K562 (cell line): Measurements from ENCODE around the gene HPD. TPM values are rescaled to one million over a fixed set of nuclear protein-coding genes. Genes with fewer than 3 reads are reported as not detected.
A peak's percentile ranks its signal among the peaks of the same experiment; 100 is the strongest.

Source experiments
- CBX1 ChIP-seq: sonication (generic); IDR thresholded peaks from 2 replicates; pipeline ENCODE4 v1.6.1; 2016; ENCODE audit warnings: antibody characterized with exemption, low read depth, mild to moderate bottlenecking
- CSDE1 ChIP-seq, 2 experiments: fragments of 450-650 bp; IDR thresholded peaks; 2 replicates each; pipeline ENCODE4 v1.6.1; 2016; ENCODE audit warnings: mild to moderate bottlenecking in 1 of 2
- DDX20 ChIP-seq: fragments of 450-650 bp; IDR thresholded peaks from 2 replicates; pipeline ENCODE4 v1.6.1; 2016; ENCODE audit warnings: missing genetic modification characterization, low read depth, mild to moderate bottlenecking, missing compliant biosample characterization, moderate library complexity
- FOXP4 ChIP-seq: sonication (generic); formaldehyde crosslinking; IDR thresholded peaks from 2 replicates; pipeline ENCODE4 v1.8.0; 2022; ENCODE audit warnings: mild to moderate bottlenecking, missing genetic modification reagents, borderline replicate concordance
- KAT7 ChIP-seq: sonication (generic); formaldehyde crosslinking; IDR thresholded peaks from 2 replicates; pipeline ENCODE4 v1.8.0; 2022; ENCODE audit warnings: missing genetic modification reagents, mild to moderate bottlenecking, borderline replicate concordance
- NBN ChIP-seq: fragments of 450-650 bp; IDR thresholded peaks from 2 replicates; pipeline ENCODE4 v1.6.1; 2016; ENCODE audit warnings: low read depth, mild to moderate bottlenecking
- NONO ChIP-seq, 2 experiments: fragments of 200-400 bp in 1 of 2; fragments of 450-650 bp in 1 of 2; formaldehyde crosslinking in 1 of 2; IDR thresholded peaks; 2 replicates each; pipeline ENCODE4 v1.6.1; 2017; ENCODE audit warnings: low read depth in 2 of 2, mild to moderate bottlenecking in 2 of 2, moderate library complexity in 2 of 2, low read length in 1 of 2
- POLR3G ChIP-seq: IDR thresholded peaks from 2 replicates; pipeline ENCODE4 v1.6.1; 2011; ENCODE audit not compliant: insufficient read length, insufficient replicate concordance; ENCODE audit errors: extremely low read depth
- RAD51 ChIP-seq: fragments of 450-650 bp; IDR thresholded peaks from 2 replicates; pipeline ENCODE4 v1.7.1; 2016; ENCODE audit warnings: low read depth, mild to moderate bottlenecking, borderline replicate concordance
- RNF2 ChIP-seq: sonication (generic); IDR thresholded peaks from 2 replicates; pipeline ENCODE4 v1.6.1; 2016
- SMARCA5 ChIP-seq: fragments of 450-650 bp; IDR thresholded peaks from 2 replicates; pipeline ENCODE4 v1.6.1; 2016
- TCF7 ChIP-seq: sonication (generic); IDR thresholded peaks from 2 replicates; pipeline ENCODE4 v1.6.1; 2016; ENCODE audit warnings: antibody characterized with exemption, borderline replicate concordance
- U2AF2 ChIP-seq: fragments of 200-400 bp; formaldehyde crosslinking; optimal IDR thresholded peaks from 2 replicates; pipeline ENCODE3; 2017; ENCODE audit warnings: low read depth, mild to moderate bottlenecking, low read length
- ZNF282 ChIP-seq: sonication (generic); formaldehyde crosslinking; IDR thresholded peaks from 2 replicates; pipeline ENCODE4 v1.8.1; 2023; ENCODE audit warnings: missing genetic modification reagents
- ZNF395 ChIP-seq: fragments of 200-800 bp; sonication (Bioruptor generic); IDR thresholded peaks from 2 replicates; pipeline ENCODE4 v1.6.1; 2017; ENCODE audit warnings: missing genetic modification characterization, missing compliant biosample characterization
- ZNF75A ChIP-seq: fragments of 450-650 bp; formaldehyde crosslinking; IDR thresholded peaks from 2 replicates; pipeline ENCODE4 v1.4.0; 2020; ENCODE audit warnings: mild to moderate bottlenecking
- ZNF764 ChIP-seq: fragments of 250-450 bp; sonication (Bioruptor Pico); IDR thresholded peaks from 2 replicates; pipeline ENCODE4 v1.4.0; 2020; ENCODE audit warnings: low read depth, mild to moderate bottlenecking, moderate library complexity
- polyA plus RNA-seq, 8 experiments: library from polyadenylated mRNA; depleted of rRNA in 4 of 8; stranded (reverse) in 5 of 8; unstranded in 3 of 8; fragments of >200 nt; fragmentation: Nextera tagmentation in 2 of 8; fragmentation: Illumina TruSeq in 1 of 8; extraction: Ambion mirVana in 2 of 8; extraction: Trizol in 1 of 8; gene quantifications; 2 replicates each; pipeline versions ENCODE4 v1.2.1 to v1.2.3, GENCODE V29; 2011 to 2014; ENCODE audit warnings: inconsistent platforms in 1 of 8, missing spikeins in 1 of 8
- total RNA-seq, 7 experiments: library from RNA; depleted of rRNA in 6 of 7; stranded (reverse); fragments of >200 nt in 6 of 7; fragmentation: Illumina TruSeq in 2 of 7; extraction: Trizol in 2 of 7; gene quantifications; 2 replicates each; pipeline versions ENCODE4 v1.2.1 to v1.2.3, GENCODE V29; 2011 to 2021; ENCODE audit warnings: low replicate concordance in 1 of 7
- TF ChIP-seq, protein P1 (sequence below): fragments of 450-650 bp; conservative IDR thresholded peaks from 2 replicates; pipeline ENCODE4 v1.6.1; 2016; ENCODE audit warnings: missing genetic modification characterization, low read depth, mild to moderate bottlenecking, missing compliant biosample characterization, moderate library complexity
- TF ChIP-seq, protein P2 (sequence below): fragments of 200-800 bp; sonication (Bioruptor generic); IDR thresholded peaks from 2 replicates; pipeline ENCODE4 v1.6.1; 2017; ENCODE audit warnings: missing genetic modification characterization, missing compliant biosample characterization
- TF ChIP-seq, protein P3 (sequence below): sonication (generic); IDR thresholded peaks from 2 replicates; pipeline ENCODE4 v1.6.1; 2016
- TF ChIP-seq, protein P4 (sequence below): fragments of 250-450 bp; sonication (Bioruptor Pico); IDR thresholded peaks from 2 replicates; pipeline ENCODE4 v1.9.0; 2021; ENCODE audit warnings: mild to moderate bottlenecking

HPD gene
- total and polyA plus RNA-seq, 9 of the 15 experiments (the other 6 are each of a cell fraction or from before 2014, with no cell fraction given), result 0.06 to 0.29 (median 0.07) TPM; not detected in 4

DNA sequence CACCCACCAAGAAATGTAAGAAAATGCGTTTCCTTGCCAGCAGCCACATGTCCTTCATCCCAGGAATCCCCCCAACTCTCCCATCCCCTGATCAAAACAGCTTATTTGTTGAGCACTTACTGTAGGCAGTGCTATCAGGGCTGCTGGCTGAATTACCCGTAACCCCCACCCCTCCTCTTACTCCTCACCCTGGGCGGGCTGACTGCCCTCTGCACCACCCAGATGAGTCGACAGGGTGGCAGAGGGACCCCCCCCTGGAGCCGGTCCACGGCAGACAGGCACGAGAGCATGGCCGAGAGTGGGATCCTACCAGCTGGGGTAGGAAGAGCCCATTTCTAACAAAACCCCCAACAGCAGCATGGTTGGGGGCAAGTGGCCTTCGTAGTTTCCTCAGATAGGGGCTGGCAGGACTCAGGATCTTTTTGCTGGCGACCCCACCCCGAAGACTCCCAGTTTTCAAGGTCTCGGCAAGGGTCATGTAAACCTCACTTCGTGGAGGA lies 64.1 kb downstream of the HPD start (continued):
- no peak for TF ChIP-seq ZNF282 (CRISPR knock-in tag)
- no peak for TF ChIP-seq RNF2
- no peak for TF ChIP-seq ZNF764 (CRISPR knock-in tag)
- no peak for TF ChIP-seq DDX20 (tag)
- 0 out of 2 replicates have a peak, but pooled peaks have one; percentile 12 for TF ChIP-seq NBN
- no peak for TF ChIP-seq TCF7
- TF ChIP-seq POLR3G, result no peak
- 0 out of 2 replicates have a peak, but pooled peaks have one; percentile 45 for TF ChIP-seq CBX1
- TF ChIP-seq SMARCA5, result no peak
- TF ChIP-seq RAD51, result 0 out of 2 replicates have a peak, but pooled peaks have one; percentile 2
- TF ChIP-seq, protein P1, sequence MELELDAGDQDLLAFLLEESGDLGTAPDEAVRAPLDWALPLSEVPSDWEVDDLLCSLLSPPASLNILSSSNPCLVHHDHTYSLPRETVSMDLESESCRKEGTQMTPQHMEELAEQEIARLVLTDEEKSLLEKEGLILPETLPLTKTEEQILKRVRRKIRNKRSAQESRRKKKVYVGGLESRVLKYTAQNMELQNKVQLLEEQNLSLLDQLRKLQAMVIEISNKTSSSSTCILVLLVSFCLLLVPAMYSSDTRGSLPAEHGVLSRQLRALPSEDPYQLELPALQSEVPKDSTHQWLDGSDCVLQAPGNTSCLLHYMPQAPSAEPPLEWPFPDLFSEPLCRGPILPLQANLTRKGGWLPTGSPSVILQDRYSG (tag), result no peak
- no peak for TF ChIP-seq ZNF75A (CRISPR knock-in tag)
- TF ChIP-seq, protein P2, sequence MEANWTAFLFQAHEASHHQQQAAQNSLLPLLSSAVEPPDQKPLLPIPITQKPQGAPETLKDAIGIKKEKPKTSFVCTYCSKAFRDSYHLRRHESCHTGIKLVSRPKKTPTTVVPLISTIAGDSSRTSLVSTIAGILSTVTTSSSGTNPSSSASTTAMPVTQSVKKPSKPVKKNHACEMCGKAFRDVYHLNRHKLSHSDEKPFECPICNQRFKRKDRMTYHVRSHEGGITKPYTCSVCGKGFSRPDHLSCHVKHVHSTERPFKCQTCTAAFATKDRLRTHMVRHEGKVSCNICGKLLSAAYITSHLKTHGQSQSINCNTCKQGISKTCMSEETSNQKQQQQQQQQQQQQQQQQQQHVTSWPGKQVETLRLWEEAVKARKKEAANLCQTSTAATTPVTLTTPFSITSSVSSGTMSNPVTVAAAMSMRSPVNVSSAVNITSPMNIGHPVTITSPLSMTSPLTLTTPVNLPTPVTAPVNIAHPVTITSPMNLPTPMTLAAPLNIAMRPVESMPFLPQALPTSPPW (CRISPR knock-in tag), result peak; percentile 51
- TF ChIP-seq, protein P3, sequence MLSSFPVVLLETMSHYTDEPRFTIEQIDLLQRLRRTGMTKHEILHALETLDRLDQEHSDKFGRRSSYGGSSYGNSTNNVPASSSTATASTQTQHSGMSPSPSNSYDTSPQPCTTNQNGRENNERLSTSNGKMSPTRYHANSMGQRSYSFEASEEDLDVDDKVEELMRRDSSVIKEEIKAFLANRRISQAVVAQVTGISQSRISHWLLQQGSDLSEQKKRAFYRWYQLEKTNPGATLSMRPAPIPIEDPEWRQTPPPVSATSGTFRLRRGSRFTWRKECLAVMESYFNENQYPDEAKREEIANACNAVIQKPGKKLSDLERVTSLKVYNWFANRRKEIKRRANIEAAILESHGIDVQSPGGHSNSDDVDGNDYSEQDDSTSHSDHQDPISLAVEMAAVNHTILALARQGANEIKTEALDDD, result 0 out of 2 replicates have a peak, but pooled peaks have one; percentile 11
- no peak for TF ChIP-seq CSDE1 (IDR thresholded peaks at IDR 0.05)
- 0 out of 2 replicates have a peak, but pooled peaks have one; percentile 10 for TF ChIP-seq FOXP4
- TF ChIP-seq KAT7 (CRISPR knock-in tag), result 0 out of 2 replicates have a peak, but pooled peaks have one; percentile 69
- TF ChIP-seq U2AF2, result no peak
- TF ChIP-seq, protein P4, sequence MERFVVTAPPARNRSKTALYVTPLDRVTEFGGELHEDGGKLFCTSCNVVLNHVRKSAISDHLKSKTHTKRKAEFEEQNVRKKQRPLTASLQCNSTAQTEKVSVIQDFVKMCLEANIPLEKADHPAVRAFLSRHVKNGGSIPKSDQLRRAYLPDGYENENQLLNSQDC (CRISPR knock-in tag), result no peak
- peak; percentile 52; the same call in 1 of the 2 replicates for TF ChIP-seq ZNF395 (CRISPR knock-in tag)
- TF ChIP-seq NONO (IDR thresholded peaks at IDR 0.05; ENCODE audit: low read depth in 2 of 2, low read length in 1 of 2), result 0 out of 4 replicates have a peak, but pooled peaks of 1 of the 2 experiments have one; percentile 30
